ENCODE measurements around the gene BBS1.
A peak's percentile ranks its signal among the peaks of the same experiment; 100 is the strongest.

Gene BBS1

DNA sequence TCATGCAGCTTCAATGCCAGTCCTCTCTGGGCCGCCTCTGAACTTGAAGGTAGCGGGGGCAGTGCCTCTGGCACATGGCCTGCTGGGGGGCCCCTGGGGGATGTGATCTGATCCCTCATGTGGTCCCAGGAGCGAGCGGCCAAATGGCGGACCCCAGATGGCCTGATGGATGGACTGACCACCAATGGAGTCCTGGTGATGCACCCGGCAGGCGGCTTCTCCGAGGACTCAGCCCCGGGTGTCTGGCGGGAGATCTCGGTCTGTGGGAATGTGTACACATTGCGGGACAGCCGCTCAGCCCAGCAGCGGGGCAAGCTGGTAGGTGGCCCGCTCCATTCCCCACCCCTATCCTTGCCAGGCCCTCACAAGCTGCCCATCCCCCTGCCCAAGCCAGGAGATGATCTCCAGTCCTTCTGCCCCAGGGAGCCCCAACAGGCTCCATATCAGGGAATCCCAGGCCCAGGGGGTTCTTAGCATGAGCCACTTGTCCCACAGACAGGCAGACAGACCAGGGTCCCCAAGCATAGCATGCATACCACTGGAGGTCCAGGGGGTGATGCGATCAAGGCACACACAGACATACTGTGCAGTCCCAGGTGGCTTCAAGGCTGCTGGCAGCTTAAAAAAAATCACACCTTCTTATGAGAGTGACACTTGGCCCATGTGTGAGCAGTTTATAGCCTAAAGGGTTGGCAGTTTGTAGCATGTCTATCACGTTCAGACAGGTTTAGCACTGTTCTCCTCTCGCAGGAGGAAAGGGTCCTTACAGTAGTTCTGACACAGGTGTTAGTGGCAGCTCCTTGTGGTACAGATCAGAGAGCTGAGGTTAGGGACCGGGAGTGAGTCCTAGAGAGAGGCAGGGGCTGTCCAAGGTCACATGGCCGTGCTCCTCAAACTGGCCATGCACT lies 36.6 kb upstream of the BBS1 start:
- no peaks in the 10 kb centered on the region for H3K27me3 Mint-ChIP-seq
- H3K4me3 Mint-ChIP-seq: no peak overlapping the region
- H3K27ac Mint-ChIP-seq: no peak overlapping the region
- H3K9me3 Mint-ChIP-seq: no peaks in the 10 kb centered on the region
- no peaks in the 10 kb centered on the region for H3K36me3 Mint-ChIP-seq
- H3K4me1 Mint-ChIP-seq: peaks cover 3% of the 10 kb centered on the region

- Mint-ChIP-seq H3K36me3 (no peaks in the 10 kb centered on the region), H3K4me3 (no peak overlapping the region), H3K4me1 (peaks cover 11% of the 10 kb centered on the region), H3K9me3 (no peaks in the 10 kb centered on the region), H3K27me3 (no peaks in the 10 kb centered on the region), H3K27ac (no peak overlapping the region)
These were observed 34.9 kb upstream of the BBS1 start for GRCh38 chr11:66475349-66476172.

- H3K4me3 Mint-ChIP-seq: no peak overlapping the region
- no peaks in the 10 kb centered on the region for H3K27me3 Mint-ChIP-seq
- peaks cover 15% of the 10 kb centered on the region for H3K4me1 Mint-ChIP-seq
- H3K9me3 Mint-ChIP-seq: no peaks in the 10 kb centered on the region
- no peak overlapping the region for H3K27ac Mint-ChIP-seq
- H3K36me3 Mint-ChIP-seq: no peaks in the 10 kb centered on the region
These were observed 34.1 kb upstream of the BBS1 start for GRCh38 chr11:66476173-66476840.

DNA sequence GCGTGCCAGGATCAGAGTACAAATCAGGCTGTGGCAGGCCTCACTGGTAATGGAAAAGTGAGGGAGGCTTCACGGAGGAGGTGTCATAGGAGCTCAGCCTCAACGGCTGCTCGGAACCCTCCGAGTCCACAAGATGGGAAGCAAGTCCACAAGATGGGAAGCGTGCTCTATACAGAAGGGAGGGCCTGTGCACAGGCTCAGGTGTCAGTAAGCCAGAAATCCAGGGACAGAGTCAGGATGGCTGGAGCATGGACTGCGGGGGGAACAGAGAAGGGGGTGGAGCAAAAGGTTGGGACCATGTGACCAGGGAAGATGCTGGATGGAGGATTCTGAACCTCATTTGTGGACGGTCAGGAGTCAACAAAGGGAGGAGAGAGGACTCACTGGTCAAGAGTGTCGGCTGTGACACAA lies 33.6 kb upstream of the BBS1 start:
- Mint-ChIP-seq H3K27me3 (no peaks in the 10 kb centered on the region), H3K9me3 (no peaks in the 10 kb centered on the region), H3K36me3 (no peaks in the 10 kb centered on the region), H3K27ac (no peak overlapping the region), H3K4me1 (peaks cover 15% of the 10 kb centered on the region), H3K4me3 (no peak overlapping the region)

GRCh38 chr11:66477263-66478201 lies 32.9 kb upstream of the BBS1 start:
- no peak overlapping the region for H3K27ac Mint-ChIP-seq
- peak overlapping the region; percentile 31 for H3K4me3 Mint-ChIP-seq

DNA sequence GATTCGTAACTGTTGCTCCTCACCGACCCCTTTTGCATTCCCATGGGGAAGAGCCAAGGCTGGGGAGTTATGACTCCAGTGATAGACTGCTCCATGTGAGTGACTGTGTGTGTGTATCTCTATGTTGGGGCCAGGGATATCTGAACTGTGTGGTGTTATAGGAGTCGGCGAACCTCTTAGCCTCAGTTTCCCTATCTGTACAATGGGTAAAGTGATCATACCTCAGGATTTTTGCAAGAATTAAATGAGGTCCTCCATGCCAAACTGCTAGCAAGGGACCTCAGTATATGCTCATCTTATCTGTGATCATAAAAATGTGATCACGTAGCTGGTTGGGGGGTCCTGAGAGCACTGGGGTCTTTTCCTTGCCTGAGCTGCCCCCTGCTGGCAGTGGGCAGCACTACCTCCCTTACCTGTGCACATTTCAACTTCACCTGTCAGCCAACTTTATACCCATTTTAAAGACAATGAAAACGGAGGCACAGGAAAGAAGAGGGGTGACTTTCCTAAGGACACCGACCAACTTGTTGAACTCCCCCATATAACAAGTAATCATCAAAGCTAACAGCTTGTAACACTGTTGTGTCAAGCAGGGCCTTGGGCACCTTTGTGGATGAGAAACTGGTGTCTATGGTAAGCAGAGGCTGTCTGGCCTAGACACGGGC lies 31.6 kb upstream of the BBS1 start:
- Mint-ChIP-seq H3K9me3 (no peaks in the 10 kb centered on the region), H3K4me1 (peaks cover 21% of the 10 kb centered on the region), H3K36me3 (no peaks in the 10 kb centered on the region), H3K27ac (peak overlapping the region; percentile 35), H3K27me3 (no peaks in the 10 kb centered on the region), H3K4me3 (peak overlapping the region; percentile 92)

More at GRCh38 chr11:66477263-66478201, 32.9 kb upstream of the BBS1 start:
- H3K4me1 Mint-ChIP-seq: peaks cover 19% of the 10 kb centered on the region
- H3K9me3 Mint-ChIP-seq: no peaks in the 10 kb centered on the region
- no peaks in the 10 kb centered on the region for H3K27me3 Mint-ChIP-seq
- no peaks in the 10 kb centered on the region for H3K36me3 Mint-ChIP-seq

- H3K4me3 Mint-ChIP-seq: peak overlapping the region; percentile 92
- peak overlapping the region; percentile 70 for H3K27ac Mint-ChIP-seq
- no peaks in the 10 kb centered on the region for H3K27me3 Mint-ChIP-seq
- no peaks in the 10 kb centered on the region for H3K9me3 Mint-ChIP-seq
- no peaks in the 10 kb centered on the region for H3K36me3 Mint-ChIP-seq
- peaks cover 21% of the 10 kb centered on the region for H3K4me1 Mint-ChIP-seq
These were observed 30.9 kb upstream of the BBS1 start for GRCh38 chr11:66479394-66480116.

GRCh38 chr11:66480117-66480938 lies 30.1 kb upstream of the BBS1 start, which contains the start of gene DPP3:
TSS of gene DPP3 (plus strand) at chr11:66480434. CDS start at chr11:66482201, 1,767 bp downstream.
- Mint-ChIP-seq H3K36me3 (no peaks in the 10 kb centered on the region), H3K4me1 (peaks cover 21% of the 10 kb centered on the region)

GRCh38 chr11:66484806-66485380 lies 25.5 kb upstream of the BBS1 start:
- Mint-ChIP-seq H3K27me3 (no peaks in the 10 kb centered on the region), H3K27ac (no peak overlapping the region), H3K36me3 (no peaks in the 10 kb centered on the region), H3K4me3 (no peak overlapping the region), H3K9me3 (no peaks in the 10 kb centered on the region), H3K4me1 (peaks cover 10% of the 10 kb centered on the region)

More at GRCh38 chr11:66480117-66480938, 30.1 kb upstream of the BBS1 start, which contains the start of gene DPP3:
- Mint-ChIP-seq H3K27ac (peak within 1 kb of the TSS; percentile 88), H3K4me3 (peak within 1 kb of the TSS; percentile 92), H3K9me3 (no peaks in the 10 kb centered on the region), H3K27me3 (no peaks in the 10 kb centered on the region)

DNA sequence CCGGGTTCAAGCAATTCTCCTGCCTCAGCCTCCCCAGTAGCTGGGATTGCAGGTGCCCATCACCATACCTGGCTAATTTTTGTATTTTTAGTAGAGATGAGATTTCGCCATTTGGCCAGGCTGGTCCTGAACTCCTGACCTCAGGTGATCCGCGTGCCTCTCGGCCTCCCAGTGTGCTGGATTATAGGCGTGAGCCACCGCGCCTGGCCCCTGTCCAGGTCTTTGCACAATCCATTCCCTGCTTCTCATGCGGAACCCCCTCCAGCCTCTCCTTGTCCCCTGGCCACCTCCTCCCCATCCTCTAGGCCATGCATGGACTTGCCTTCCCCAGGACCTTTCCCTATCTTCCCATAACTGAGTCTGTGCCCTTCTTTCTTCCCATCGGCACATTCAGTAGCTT lies 21.5 kb upstream of the BBS1 start:
- no peaks in the 10 kb centered on the region for H3K9me3 Mint-ChIP-seq
- no peak overlapping the region for H3K27ac Mint-ChIP-seq
- no peaks in the 10 kb centered on the region for H3K4me1 Mint-ChIP-seq
- H3K27me3 Mint-ChIP-seq: no peaks in the 10 kb centered on the region
- H3K4me3 Mint-ChIP-seq: no peak overlapping the region
- H3K36me3 Mint-ChIP-seq: peaks cover 2% of the 10 kb centered on the region

DNA sequence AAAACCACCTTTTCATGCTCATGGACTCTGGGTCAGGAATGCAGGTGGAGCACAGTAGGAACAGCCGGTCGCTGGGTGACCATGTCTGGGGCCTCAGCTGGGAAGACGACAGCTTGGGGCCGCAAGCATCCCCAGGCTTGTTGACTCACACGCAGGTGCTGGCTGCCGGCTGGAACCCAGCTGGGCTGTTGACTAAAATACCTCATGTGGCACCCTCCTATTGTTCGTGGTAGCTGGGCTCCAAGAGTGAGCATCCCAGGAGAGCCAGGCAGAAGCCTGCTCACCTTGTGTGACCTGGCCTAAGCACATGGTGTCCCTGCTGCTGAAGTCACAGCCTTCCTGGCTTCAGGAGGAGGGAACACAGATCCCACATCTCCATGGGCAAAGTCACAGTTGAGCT lies 20.8 kb upstream of the BBS1 start:
- Mint-ChIP-seq H3K36me3 (peaks cover 2% of the 10 kb centered on the region), H3K4me1 (no peaks in the 10 kb centered on the region), H3K27ac (no peak overlapping the region), H3K9me3 (no peaks in the 10 kb centered on the region), H3K27me3 (no peaks in the 10 kb centered on the region), H3K4me3 (no peak overlapping the region)

DNA sequence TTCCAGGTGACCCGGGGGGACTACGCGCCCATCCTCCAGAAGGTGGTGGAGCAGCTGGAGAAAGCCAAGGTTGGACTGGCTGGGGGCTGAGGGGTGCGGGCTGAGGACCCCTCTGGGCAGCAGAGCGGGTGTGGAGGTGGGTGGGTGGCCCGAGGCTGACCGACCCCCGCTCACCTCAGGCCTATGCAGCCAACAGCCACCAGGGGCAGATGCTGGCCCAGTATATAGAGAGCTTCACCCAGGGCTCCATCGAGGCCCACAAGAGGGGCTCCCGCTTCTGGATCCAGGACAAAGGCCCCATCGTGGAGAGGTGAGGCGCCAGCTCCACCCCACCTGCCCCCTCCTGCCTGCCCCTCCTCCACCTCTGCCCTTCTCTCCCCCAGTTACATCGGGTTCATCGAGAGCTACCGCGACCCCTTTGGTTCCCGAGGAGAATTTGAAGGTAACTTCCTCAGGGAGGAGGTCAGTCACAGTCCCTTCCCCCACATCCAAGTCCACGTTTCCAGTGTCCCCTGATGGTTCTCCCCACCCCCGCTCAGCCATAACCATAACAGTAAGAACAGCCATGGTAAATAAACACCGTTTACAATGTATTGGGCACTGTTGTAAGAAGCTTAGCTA lies 19.0 kb upstream of the BBS1 start:
- H3K36me3 Mint-ChIP-seq: peaks cover 4% of the 10 kb centered on the region
- H3K27ac Mint-ChIP-seq: no peak overlapping the region
- no peaks in the 10 kb centered on the region for H3K9me3 Mint-ChIP-seq
- H3K27me3 Mint-ChIP-seq: no peaks in the 10 kb centered on the region
- H3K4me1 Mint-ChIP-seq: no peaks in the 10 kb centered on the region
- H3K4me3 Mint-ChIP-seq: no peak overlapping the region
